ENCODE measurements around the gene LIPC.

LIPC gene

DNA sequence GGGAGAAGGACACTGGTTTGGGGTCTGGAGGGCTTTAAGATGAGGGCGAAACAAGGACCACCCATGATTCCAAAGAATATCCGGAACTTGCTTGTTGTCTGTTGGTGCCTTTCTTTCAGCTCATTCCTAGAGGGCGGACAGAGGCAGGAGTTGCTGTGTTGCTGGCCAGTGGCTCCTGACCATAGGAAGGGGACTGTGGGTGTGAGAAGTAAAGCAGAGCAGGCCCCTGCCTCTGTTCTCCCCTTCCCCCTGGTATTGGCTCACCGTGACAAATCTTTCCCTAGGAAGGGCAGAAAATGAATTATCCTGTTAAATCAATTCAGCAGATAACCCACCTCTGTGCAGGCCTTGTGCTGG is 89.1 kb downstream of the LIPC start:
- DNase-seq, result no peak

DNA sequence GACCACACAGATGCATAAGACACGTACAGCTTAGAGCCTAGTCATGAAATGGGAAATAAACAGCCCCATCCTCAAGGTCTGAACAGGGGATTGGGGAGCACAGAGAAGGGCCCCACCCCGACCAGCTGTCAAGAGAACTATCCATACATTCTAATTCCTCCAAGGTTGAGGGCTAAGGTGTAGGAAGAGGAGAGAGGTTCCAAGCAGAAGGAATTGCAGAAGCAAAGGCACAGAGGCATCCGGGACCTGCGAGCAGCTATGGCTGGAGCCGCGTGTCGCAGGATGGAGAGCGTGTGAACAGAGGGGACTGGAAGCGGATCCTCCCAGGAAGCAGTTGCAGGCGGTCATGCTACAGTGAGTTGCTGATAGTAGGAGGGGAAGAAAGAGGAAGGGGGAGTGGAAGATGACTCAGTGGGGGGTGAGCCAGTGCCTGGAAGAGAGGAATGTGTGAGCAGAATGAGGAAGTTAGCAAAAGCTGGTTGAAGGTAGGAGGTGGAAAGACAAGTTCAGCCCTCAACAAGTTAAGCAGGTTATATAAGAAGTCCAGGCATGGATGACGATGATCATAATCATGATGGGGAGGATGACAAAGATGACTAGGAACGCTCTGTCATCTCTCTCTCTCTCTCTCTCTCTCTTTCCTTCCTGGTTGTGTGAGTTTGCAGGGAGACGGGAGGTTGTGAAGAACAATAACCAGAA is 89.7 kb downstream of the LIPC start:
- DNase-seq, result no peak

DNA sequence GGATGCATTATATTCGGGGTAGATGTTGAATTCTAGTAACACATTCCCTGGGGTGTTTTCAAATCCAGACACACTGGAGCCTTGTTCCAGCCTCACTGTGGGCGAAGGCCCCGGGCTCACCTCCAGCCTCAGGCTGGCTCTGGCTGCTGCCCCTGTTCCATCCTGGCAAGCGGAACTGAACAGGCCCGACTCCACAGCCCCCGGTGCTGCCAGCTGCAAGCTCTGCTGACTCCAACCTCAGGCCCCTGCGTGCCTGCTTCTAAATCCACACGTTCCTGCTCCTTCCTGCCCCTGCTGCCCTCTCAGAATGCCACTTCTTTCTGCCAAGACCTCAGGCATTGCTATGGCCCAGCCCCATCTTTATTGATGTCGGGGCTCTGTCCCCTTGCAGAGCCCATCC is 90.6 kb downstream of the LIPC start:
- DNase-seq, result no peak

DNA sequence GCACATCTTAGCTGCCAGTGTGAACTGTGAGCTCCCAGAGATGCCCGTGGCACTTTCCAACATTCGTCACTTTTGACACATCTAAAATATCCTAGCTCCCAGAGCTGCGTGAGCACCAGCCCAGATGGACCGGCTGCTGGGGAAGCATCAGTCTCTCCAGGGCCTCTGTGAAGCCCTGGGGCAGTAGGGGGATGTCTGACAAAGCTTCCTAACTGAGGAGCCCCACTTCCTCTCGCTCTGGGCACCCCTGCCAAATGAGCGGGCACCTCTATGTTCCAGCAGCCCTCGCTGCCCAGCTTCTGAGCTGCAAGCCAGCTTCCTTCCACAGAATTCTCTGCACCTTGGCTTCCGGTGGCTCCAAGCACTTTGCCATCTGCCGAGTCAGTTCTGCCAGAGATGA is 91.1 kb downstream of the LIPC start:
- DNase-seq, result no peak

DNA sequence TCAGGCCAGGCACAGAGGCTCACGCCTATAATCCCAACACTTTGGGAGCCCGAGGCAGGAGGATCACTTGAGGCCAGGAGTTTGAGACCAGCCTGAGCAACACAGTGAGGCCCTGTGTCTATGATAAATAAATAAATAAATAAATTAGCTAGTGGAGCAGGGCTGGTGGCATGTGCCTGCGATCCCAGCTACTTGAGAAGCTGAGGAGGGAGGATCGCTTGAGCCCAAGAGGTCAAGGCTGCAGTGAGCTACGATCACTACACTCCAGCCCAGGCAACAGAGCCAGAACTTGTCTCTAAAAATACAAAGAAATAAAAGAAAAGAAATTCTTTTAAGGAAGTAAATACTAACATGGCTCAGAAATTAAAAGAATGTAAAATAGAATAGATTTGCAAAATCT is 91.8 kb downstream of the LIPC start:
- DNase-seq, result no peak

- no peak for DNase-seq
Observed at GRCh38 chr15:58524247-58524646, 92.5 kb downstream of the LIPC start.

DNA sequence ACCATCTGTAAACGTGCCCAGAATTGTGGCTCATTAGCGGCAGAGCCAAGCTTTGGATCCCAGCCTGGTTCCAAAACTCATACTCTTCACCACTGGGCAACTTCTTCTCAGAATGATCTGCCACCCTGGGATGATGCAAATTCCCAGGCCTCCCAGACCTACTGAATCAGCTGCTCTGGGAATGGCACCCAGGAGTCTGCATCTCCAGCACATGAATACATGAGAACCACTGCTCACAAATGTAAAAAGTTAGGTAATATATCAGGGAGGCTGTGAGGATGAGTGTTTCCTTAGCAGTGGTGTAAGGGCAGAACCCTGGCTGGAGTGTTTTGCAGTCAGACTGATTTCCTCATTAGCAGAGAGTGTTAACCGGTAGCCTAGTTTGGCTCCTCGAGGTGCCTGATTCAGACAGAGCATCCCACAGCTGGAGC is 94.2 kb downstream of the LIPC start:
- no peak for DNase-seq

GRCh38 chr15:58526647-58527192 is 94.9 kb downstream of the LIPC start:
- DNase-seq, result no peak

- no peak for DNase-seq
Observed at GRCh38 chr15:58527573-58528187, 95.9 kb downstream of the LIPC start.

DNA sequence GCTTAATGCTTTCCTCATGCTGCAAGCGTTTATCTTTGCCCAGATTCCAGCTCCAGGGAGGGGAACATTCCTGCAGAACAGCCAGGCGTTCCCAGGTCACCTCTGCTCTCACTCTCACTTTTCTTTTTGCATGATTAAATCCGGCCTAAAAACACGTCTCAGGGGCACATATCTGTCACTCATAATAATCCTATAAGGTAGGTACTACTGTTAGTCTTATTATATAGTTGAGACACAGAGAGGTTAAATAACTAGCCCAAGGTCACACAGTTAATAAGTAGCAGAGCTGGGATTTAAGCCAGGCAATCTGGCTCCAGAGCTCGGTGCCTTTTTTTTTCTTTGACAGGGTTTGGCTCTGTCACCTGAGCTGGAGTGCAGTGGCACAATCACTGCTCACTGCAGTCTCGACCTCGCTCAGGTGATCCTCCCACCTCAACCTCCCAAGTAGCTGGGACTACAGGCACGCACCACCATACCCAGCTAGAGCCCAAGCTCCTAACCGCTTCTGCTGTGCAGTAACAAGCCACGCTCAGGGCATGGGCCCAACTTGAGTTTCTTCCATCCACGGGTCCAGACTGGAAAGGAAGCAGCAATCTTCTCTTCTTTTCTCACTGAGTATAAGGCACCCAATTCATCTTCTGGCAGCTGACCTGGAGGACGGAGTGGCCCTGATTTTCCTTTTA is 96.5 kb downstream of the LIPC start:
- no peak for DNase-seq

- no peak for DNase-seq
Observed at GRCh38 chr15:58529041-58529440, 97.2 kb downstream of the LIPC start.

- DNase-seq, result no peak
Observed at GRCh38 chr15:58530056-58530590, 98.3 kb downstream of the LIPC start.

GRCh38 chr15:58532126-58532525 is 100.3 kb downstream of the LIPC start:
- no peak for DNase-seq

- no peak for DNase-seq
Observed at GRCh38 chr15:58534556-58534955, 102.8 kb downstream of the LIPC start.

DNA sequence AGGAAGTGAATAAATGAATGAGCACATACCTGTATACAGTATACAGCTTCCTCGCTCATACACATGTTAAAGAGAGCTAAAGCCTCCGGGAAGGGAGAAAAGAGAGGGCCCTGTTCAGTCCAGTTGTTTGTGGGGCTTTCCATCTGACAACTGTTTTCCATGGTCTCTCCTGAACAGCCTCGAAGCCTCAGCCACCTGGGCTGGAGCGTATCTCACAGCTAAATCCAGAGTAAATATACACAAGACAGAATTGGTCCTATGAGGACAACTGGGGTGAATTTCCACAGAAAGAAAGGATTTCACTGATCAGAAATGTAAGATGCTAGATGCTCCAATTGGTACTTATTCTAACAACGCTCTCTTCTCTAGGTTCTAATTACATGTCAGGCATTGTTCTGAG is 103.5 kb downstream of the LIPC start:
- DNase-seq, result no peak

- no peak for DNase-seq
Observed at GRCh38 chr15:58535894-58536293, 104.1 kb downstream of the LIPC start.

DNA sequence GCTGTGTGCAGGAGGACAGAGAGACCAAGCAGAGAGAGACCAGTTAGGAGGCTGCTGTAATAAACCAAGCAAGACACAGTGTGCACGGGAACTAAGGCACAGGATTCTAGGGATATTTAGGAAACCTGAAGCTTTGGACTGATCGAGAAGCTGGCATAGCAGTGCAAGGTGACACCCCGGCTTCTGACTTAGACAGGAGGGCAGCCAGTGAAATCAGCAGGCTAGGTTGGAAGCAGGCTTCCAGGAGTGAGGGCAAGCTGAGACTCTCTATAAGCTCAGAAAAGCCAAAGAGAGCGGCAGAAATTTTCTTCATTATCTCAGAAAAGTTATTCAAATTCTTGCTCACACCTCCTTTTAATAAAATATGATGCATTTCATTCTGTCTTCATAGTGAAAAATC is 104.6 kb downstream of the LIPC start:
- DNase-seq, result no peak

DNA sequence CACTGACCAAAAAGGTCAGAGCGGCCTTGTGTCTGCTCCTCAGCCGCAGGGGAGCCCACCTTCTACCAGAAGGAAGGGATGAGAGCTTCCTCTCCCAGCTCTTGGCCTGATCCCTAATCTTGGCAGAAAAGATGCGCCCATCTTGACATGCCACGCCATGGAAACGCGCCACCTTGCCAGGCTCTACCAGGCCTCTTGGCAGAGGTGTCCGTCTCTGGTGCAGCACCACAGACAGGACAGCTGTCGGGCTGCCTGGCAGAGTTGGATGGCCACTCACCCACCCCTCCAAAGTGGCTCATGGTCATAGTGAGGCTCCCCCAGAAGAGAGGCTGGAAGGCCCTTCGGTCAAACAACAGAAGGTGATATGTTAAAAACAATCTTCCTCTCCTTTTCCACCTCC is 105.2 kb downstream of the LIPC start:
- no peak for DNase-seq

DNA sequence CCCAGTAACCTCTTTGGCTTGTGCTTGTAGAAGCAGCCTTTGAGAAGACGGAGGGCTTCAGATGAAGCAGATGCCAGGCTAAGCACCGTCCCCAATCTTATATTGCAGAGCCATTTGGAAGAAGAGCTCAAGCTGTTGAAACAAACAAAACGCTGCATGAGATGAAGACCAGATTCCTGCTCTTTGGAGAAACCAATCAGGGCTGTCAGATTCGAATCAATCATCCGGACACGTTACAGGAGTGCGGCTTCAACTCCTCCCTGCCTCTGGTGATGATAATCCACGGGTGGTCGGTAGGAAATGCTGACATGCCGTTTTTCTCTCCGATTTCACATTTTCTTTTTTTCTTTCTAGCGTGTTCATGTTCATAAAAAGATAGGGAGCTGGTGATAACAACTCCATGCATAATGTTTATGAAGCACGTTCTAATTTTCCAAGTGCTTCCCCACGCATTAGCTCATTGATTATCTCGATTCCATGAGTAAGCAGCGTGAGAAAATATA is 106.5 kb downstream of the LIPC start:
- no peak for DNase-seq

DNA sequence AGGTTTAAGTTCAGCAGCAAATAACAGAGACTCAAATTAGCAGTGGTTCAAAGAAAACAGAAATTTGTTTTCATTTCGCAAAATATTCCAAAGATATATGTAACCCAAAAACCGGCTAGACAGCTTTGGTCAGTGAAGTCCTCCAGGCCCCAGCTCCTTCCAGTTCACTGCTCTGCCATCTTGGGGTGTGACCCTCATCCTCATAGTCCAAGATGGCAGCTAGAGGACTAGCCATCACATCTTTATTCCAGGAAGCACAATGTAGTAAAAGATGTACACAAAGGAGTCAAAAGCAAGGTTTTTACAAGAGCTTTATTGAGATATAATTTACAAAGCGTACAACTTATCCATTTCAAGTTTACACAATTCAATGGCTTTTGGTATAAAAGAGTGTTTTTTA is 107.1 kb downstream of the LIPC start:
- DNase-seq, result no peak

DNA sequence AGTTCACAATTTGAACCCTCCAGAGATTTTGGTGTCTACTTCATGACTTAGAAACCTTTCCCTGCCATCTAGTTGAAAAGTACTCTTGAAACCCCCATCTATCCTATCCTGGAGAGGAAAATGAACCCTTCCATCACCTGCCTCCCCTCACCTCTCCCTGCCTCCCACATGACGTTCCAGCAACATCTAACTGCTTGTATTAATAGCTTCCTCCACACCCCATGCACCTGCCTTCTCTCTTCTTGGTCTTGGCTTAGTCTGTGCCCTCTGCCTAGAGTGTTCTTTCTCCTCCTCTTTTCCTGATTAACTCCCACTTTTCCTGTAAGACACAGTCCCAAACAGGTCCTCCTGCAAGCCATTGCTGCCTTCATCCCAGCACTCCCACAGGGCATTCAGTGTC is 107.8 kb downstream of the LIPC start:
- DNase-seq, result no peak

DNA sequence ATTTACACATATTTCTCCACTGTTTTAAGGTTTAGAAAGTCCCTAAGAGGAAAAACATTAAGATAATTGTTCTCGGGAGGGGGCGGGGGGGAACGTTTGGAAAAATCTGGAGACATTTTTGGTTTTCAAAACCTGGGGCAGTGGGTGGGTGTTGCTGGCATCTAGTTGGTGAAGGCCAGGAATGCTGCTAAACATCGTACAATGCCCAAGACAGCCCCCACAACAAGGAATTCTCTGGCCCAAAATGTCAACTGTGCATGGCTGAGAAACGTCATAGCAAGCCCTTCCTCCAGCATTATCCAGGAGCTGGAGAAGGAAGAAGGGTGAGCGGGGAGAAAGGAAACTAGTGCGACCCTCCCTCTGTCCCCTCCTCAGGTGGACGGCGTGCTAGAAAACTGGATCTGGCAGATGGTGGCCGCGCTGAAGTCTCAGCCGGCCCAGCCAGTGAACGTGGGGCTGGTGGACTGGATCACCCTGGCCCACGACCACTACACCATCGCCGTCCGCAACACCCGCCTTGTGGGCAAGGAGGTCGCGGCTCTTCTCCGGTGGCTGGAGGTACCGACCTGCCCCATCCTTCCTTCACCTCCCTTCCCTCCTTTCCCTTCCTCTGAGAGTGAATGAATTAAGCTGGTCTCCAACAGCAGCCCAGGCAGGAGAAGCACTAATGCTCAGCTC is 109.8 kb downstream of the LIPC start:
- DNase-seq, result no peak

All from CD4-positive, alpha-beta T cell treated with Interleukin-17A for 4 hours (primary cell).